ENCODE measurements around the gene AP2A2. TPM values are rescaled to one million over a fixed set of nuclear protein-coding genes. Genes with fewer than 3 reads are reported as not detected.

AP2A2 gene
- total RNA-seq, 1 donor, result 50.7 TPM

- DNase-seq (ENCODE audit: insufficient read length, low spot score, missing footprints), result peak; percentile 93
Measured at GRCh38 chr11:882596-882995, 43.1 kb upstream of the AP2A2 start.

GRCh38 chr11:883527-883926 lies 42.1 kb upstream of the AP2A2 start:
- Histone ChIP-seq H3K4me3 (ENCODE audit: insufficient read depth, low read length) (no peak overlapping the region), H3K4me1 (ENCODE audit: insufficient read depth, low read length) (no peaks in the 10 kb centered on the region), H3K9me3 (ENCODE audit: low read depth, low read length) (no peaks in the 10 kb centered on the region), H2AFZ (ENCODE audit: low read length) (no peak overlapping the region), H3K27me3 (ENCODE audit: insufficient read depth, low read length) (no peaks in the 10 kb centered on the region), H3K36me3 (ENCODE audit: insufficient read depth, low read length) (peaks cover 13% of the 10 kb centered on the region), H3K4me2 (ENCODE audit: insufficient read depth, low read length) (no peak overlapping the region), H3K27ac (ENCODE audit: low read depth, low read length) (no peak overlapping the region), H4K20me1 (ENCODE audit: insufficient read depth, low read length) (peaks cover 3% of the 10 kb centered on the region), H3K79me2 (ENCODE audit: insufficient read depth, low read length) (no peaks in the 10 kb centered on the region)
- no peak for DNase-seq (ENCODE audit: insufficient read length, low spot score, missing footprints)
- TF ChIP-seq CTCF (IDR thresholded peaks at IDR 0.05; ENCODE audit: extremely low read depth, low read depth, low read length), result no peak

More at GRCh38 chr11:882596-882995, 43.1 kb upstream of the AP2A2 start:
- H3K27ac ChIP-seq (ENCODE audit: low read depth, low read length), result no peak overlapping the region
- H3K9me3 ChIP-seq (ENCODE audit: low read depth, low read length), result no peaks in the 10 kb centered on the region
- H3K4me1 ChIP-seq (ENCODE audit: insufficient read depth, low read length), result no peaks in the 10 kb centered on the region
- H4K20me1 ChIP-seq (ENCODE audit: insufficient read depth, low read length), result peaks cover 3% of the 10 kb centered on the region
- no peak overlapping the region for H3K4me2 ChIP-seq (ENCODE audit: insufficient read depth, low read length)
- H3K4me3 ChIP-seq (ENCODE audit: insufficient read depth, low read length), result no peak overlapping the region
- no peaks in the 10 kb centered on the region for H3K27me3 ChIP-seq (ENCODE audit: insufficient read depth, low read length)
- H3K36me3 ChIP-seq (ENCODE audit: insufficient read depth, low read length), result peaks cover 13% of the 10 kb centered on the region
- no peaks in the 10 kb centered on the region for H3K79me2 ChIP-seq (ENCODE audit: insufficient read depth, low read length)
- TF ChIP-seq CTCF (IDR thresholded peaks at IDR 0.05; ENCODE audit: extremely low read depth, low read depth, low read length), result no peak
- H2AFZ ChIP-seq (ENCODE audit: low read length), result no peak overlapping the region

GRCh38 chr11:884578-885070 lies 41.0 kb upstream of the AP2A2 start:
- no peaks in the 10 kb centered on the region for H3K9me3 ChIP-seq (ENCODE audit: low read depth, low read length)
- H2AFZ ChIP-seq (ENCODE audit: low read length), result no peak overlapping the region
- peaks cover 3% of the 10 kb centered on the region for H4K20me1 ChIP-seq (ENCODE audit: insufficient read depth, low read length)
- no peak overlapping the region for H3K4me2 ChIP-seq (ENCODE audit: insufficient read depth, low read length)
- peaks cover 13% of the 10 kb centered on the region for H3K36me3 ChIP-seq (ENCODE audit: insufficient read depth, low read length)
- TF ChIP-seq CTCF (IDR thresholded peaks at IDR 0.05; ENCODE audit: extremely low read depth, low read depth, low read length), result no peak
- no peaks in the 10 kb centered on the region for H3K27me3 ChIP-seq (ENCODE audit: insufficient read depth, low read length)
- no peaks in the 10 kb centered on the region for H3K79me2 ChIP-seq (ENCODE audit: insufficient read depth, low read length)
- H3K4me3 ChIP-seq (ENCODE audit: insufficient read depth, low read length), result no peak overlapping the region
- no peak for DNase-seq (ENCODE audit: insufficient read length, low spot score, missing footprints)
- H3K27ac ChIP-seq (ENCODE audit: low read depth, low read length), result no peak overlapping the region
- H3K4me1 ChIP-seq (ENCODE audit: insufficient read depth, low read length), result no peaks in the 10 kb centered on the region

GRCh38 chr11:886568-886967 lies 39.1 kb upstream of the AP2A2 start:
- Histone ChIP-seq H3K9me3 (ENCODE audit: low read depth, low read length) (no peaks in the 10 kb centered on the region), H3K27me3 (ENCODE audit: insufficient read depth, low read length) (no peaks in the 10 kb centered on the region), H4K20me1 (ENCODE audit: insufficient read depth, low read length) (peaks cover 2% of the 10 kb centered on the region), H3K79me2 (ENCODE audit: insufficient read depth, low read length) (no peaks in the 10 kb centered on the region), H2AFZ (ENCODE audit: low read length) (no peak overlapping the region), H3K4me3 (ENCODE audit: insufficient read depth, low read length) (no peak overlapping the region), H3K4me1 (ENCODE audit: insufficient read depth, low read length) (no peaks in the 10 kb centered on the region), H3K4me2 (ENCODE audit: insufficient read depth, low read length) (no peak overlapping the region), H3K36me3 (ENCODE audit: insufficient read depth, low read length) (peaks cover 6% of the 10 kb centered on the region), H3K27ac (ENCODE audit: low read depth, low read length) (no peak overlapping the region)
- no peak for DNase-seq (ENCODE audit: insufficient read length, low spot score, missing footprints)
- TF ChIP-seq CTCF (IDR thresholded peaks at IDR 0.05; ENCODE audit: extremely low read depth, low read depth, low read length), result no peak
